Skeletal muscle tissue (tissue), 4 donors: ENCODE results near the gene PCDHGB3. TPM values are rescaled to one million over a fixed set of nuclear protein-coding genes. Genes with fewer than 3 reads are reported as not detected.
"Not testable (repeated sequence)": the region's sequence is repeated elsewhere in the genome, so short reads cannot be mapped to it uniquely, and the experiment has no call there.

Experiments used
- H3K27ac ChIP-seq: one replicate; pipeline ENCODE4 v1.7.0; 2013; ENCODE audit warnings: mild to moderate bottlenecking, low read depth, low read length, inconsistent platforms
- H3K27me3 ChIP-seq, 3 donors: one replicate each; pipeline ENCODE4 v1.7.0; 2013; ENCODE audit warnings: low read length in 3 of 3; ENCODE audit not compliant: control insufficient read depth in 3 of 3, insufficient read depth in 3 of 3
- H3K36me3 ChIP-seq, 3 donors: one replicate each; pipeline ENCODE4 v1.7.0; 2013; ENCODE audit warnings: low read length in 3 of 3; ENCODE audit not compliant: control insufficient read depth in 3 of 3, insufficient read depth in 3 of 3
- H3K4me1 ChIP-seq, 3 donors: one replicate each; pipeline ENCODE4 v1.7.0; 2013; ENCODE audit warnings: low read length in 3 of 3, mild to moderate bottlenecking in 3 of 3; ENCODE audit not compliant: control insufficient read depth in 3 of 3, insufficient read depth in 3 of 3
- H3K4me3 ChIP-seq, 3 donors: one replicate each; pipeline ENCODE4 v1.7.0; 2013; ENCODE audit warnings: low read length in 3 of 3
- H3K9ac ChIP-seq, 3 donors: one replicate each; pipeline ENCODE4 v1.7.0; 2013; ENCODE audit warnings: low read length in 3 of 3, mild to moderate bottlenecking in 3 of 3, moderate library complexity in 2 of 3, low read depth in 1 of 3
- H3K9me3 ChIP-seq, 3 donors: one replicate each; pipeline ENCODE4 v1.7.0; 2013; ENCODE audit warnings: low read length in 3 of 3; ENCODE audit not compliant: control insufficient read depth in 3 of 3
- total RNA-seq: library from RNA; depleted of rRNA; stranded (reverse); fragments of >200 nt; gene quantifications from one replicate; pipeline ENCODE4 v1.2.3, GENCODE V29; 2014
- donor health status: Osteomylitis.

The PCDHGB3 gene
- total RNA-seq, 1 donor from 2014 or later = 3.1 TPM

GRCh38 chr5:141402553-141403243 is 32.7 kb downstream of the PCDHGB3 start, which contains the start of gene PCDHGA9:
Gene PCDHGA9 (plus strand): TSS chr5:141402778. CDS start chr5:141402953, 175 bp downstream.
- peak within 1 kb of the TSS; percentile 64 to 70 (median 65) for H3K4me3 ChIP-seq
- H3K36me3 ChIP-seq = peaks cover 0 to 8% (median 3%) of the 10 kb centered on the region in 3 donors
- peaks cover 9 to 31% (median 29%) of the 10 kb centered on the region in 3 donors for H3K9me3 ChIP-seq
- peaks cover 0 to 25% (median 6%) of the 10 kb centered on the region in 3 donors for H3K4me1 ChIP-seq
- H3K9ac ChIP-seq = peak within 1 kb of the TSS in 1 of 3 donors; percentile 50
- H3K27me3 ChIP-seq = peaks cover 0 to 3% (median 2%) of the 10 kb centered on the region in 3 donors
- H3K27ac ChIP-seq = no peak within 1 kb of the TSS

DNA sequence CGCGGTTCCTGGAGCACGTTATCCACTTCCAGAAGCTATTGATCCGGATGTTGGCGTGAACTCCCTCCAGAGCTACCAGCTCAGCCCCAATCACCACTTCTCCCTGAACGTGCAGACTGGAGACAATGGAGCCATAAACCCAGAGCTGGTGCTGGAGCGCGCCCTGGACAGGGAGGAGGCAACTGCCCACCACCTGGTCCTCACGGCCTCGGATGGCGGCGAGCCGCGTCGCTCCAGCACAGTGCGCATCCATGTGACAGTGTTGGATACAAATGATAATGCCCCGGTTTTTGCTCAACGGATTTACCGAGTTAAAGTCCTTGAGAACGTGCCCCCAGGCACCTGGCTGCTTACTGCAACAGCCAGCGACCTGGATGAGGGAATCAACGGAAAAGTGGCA is 33.3 kb downstream of the PCDHGB3 start:
- peaks cover 9 to 34% (median 29%) of the 10 kb centered on the region in 3 donors for H3K9me3 ChIP-seq
- H3K27me3 ChIP-seq = peaks cover 0 to 3% (median 2%) of the 10 kb centered on the region in 3 donors
- H3K27ac ChIP-seq = no peak overlapping the region
- H3K4me1 ChIP-seq = peaks cover 0 to 25% (median 6%) of the 10 kb centered on the region in 3 donors
- no peak overlapping the region for H3K9ac ChIP-seq
- peaks cover 0 to 8% (median 3%) of the 10 kb centered on the region in 3 donors for H3K36me3 ChIP-seq
- H3K4me3 ChIP-seq = peak overlapping the region; percentile 52 to 65 (median 64)

DNA sequence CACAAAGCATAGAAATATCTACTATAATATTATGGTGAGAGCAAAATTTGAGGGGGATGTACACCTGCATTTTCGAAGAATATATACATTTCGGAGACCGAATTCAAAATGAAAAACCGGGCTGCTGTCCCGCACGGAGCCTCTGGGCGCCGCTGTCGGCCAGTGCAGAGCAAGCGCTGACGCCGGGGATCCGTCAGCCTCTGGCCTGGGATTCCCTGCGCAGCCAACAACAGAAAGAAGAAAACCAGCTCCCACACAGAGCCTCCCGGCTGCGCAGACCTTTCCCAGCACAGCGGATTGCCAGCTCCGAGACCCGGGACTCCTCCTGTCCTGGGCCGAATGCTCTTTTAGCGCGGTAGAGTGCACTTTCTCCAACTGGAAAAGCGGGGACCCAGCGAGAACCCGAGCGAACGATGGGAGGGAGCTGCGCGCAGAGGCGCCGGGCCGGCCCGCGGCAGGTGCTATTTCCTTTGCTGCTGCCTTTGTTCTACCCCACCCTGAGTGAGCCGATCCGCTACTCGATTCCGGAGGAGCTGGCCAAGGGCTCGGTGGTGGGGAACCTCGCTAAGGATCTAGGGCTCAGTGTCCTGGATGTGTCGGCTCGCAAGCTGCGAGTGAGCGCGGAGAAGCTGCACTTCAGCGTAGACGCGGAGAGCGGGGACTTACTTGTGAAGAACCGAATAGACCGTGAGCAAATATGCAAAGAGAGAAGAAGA is 37.9 kb downstream of the PCDHGB3 start, which contains the start of gene PCDHGB6:
Gene PCDHGB6 (plus strand): TSS at position 232 of the 716 bp plus-strand sequence. CDS start 182 bp downstream, at position 414.
- peaks cover 0 to 19% (median 4%) of the 10 kb centered on the region in 3 donors for H3K36me3 ChIP-seq
- H3K9me3 ChIP-seq = peaks cover 3 to 30% (median 27%) of the 10 kb centered on the region in 3 donors
- peak within 1 kb of the TSS in 2 of 3 donors; percentile 55 to 76 for H3K9ac ChIP-seq
- H3K27ac ChIP-seq = peak within 1 kb of the TSS; percentile 36
- H3K4me3 ChIP-seq = peak within 1 kb of the TSS; percentile 60 to 65 (median 60)
- peaks cover 0 to 10% (median 5%) of the 10 kb centered on the region in 3 donors for H3K4me1 ChIP-seq
- H3K27me3 ChIP-seq = not testable (repeated sequence)

GRCh38 chr5:141409598-141410306 is 39.7 kb downstream of the PCDHGB3 start:
- Histone ChIP-seq H3K27ac (no peak overlapping the region), H3K27me3 (peaks cover 2 to 7% (median 6%) of the 10 kb centered on the region in 3 donors), H3K36me3 (peaks cover 2 to 21% (median 4%) of the 10 kb centered on the region in 3 donors), H3K4me1 (peaks cover 0 to 11% (median 6%) of the 10 kb centered on the region in 3 donors), H3K9ac (no peak overlapping the region), H3K4me3 (peak overlapping the region; percentile 33 to 68 (median 44)), H3K9me3 (peaks cover 10 to 30% (median 17%) of the 10 kb centered on the region in 3 donors)

- Histone ChIP-seq H3K36me3 (peaks cover 2 to 20% (median 4%) of the 10 kb centered on the region in 3 donors), H3K9me3 (peaks cover 10 to 28% (median 16%) of the 10 kb centered on the region in 3 donors), H3K4me1 (peaks cover 0 to 13% (median 6%) of the 10 kb centered on the region in 3 donors), H3K27me3 (peaks cover 0 to 7% (median 6%) of the 10 kb centered on the region in 3 donors), H3K9ac (peak overlapping the region in 1 of 3 donors; percentile 6), H3K27ac (no peak overlapping the region), H3K4me3 (peak overlapping the region; percentile 23 to 41 (median 35))
Measured at GRCh38 chr5:141411575-141411974, 41.5 kb downstream of the PCDHGB3 start.

DNA sequence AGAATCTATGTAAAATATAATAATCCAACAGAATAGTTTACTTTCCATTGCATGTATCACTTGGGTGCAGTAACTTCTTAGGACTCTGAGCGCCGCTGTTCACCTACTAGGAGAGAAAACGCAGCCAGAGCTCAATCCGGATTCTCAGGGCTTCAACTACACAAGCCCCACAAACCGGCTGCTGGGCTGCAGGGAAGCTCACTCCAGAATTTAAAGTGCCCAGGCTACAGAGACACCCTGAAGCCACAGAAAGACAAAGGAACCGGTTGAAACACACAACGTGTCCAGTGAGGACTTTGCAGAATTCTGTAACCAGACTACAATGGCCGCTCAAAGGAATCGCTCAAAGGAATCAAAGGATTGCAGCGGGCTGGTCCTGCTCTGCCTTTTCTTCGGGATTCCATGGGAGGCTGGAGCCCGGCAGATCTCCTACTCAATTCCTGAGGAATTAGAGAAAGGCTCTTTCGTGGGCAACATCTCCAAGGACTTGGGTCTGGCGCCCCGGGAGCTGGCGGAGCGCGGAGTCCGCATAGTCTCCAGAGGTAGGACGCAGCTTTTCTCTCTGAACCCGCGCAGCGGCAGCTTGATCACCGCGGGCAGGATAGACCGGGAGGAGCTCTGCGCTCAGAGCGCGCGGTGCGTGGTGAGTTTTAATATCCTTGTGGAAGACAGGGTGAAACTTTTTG is 43.0 kb downstream of the PCDHGB3 start, which contains the start of gene PCDHGA10:
Gene PCDHGA10 (plus strand): TSS at position 134 of the 686 bp plus-strand sequence. CDS start 189 bp downstream, at position 323.
- Histone ChIP-seq H3K27me3 (peaks cover 0 to 7% (median 6%) of the 10 kb centered on the region in 3 donors), H3K4me1 (peaks cover 0 to 13% (median 6%) of the 10 kb centered on the region in 3 donors), H3K4me3 (peak within 1 kb of the TSS; percentile 67 to 73 (median 70)), H3K27ac (no peak within 1 kb of the TSS), H3K9me3 (peaks cover 10 to 25% (median 16%) of the 10 kb centered on the region in 3 donors), H3K9ac (peak within 1 kb of the TSS; percentile 36 to 83 (median 43)), H3K36me3 (peaks cover 2 to 20% (median 4%) of the 10 kb centered on the region in 3 donors)

- Histone ChIP-seq H3K4me1 (peaks cover 0 to 19% (median 8%) of the 10 kb centered on the region in 3 donors), H3K36me3 (peaks cover 2 to 22% (median 4%) of the 10 kb centered on the region in 3 donors), H3K9ac (peak overlapping the region in 2 of 3 donors; percentile 25 to 43), H3K27ac (no peak overlapping the region), H3K9me3 (peaks cover 14 to 28% (median 20%) of the 10 kb centered on the region in 3 donors), H3K27me3 (peaks cover 0 to 7% (median 6%) of the 10 kb centered on the region in 3 donors), H3K4me3 (peak overlapping the region; percentile 55 to 70 (median 67))
Measured at GRCh38 chr5:141413540-141414069, 43.6 kb downstream of the PCDHGB3 start.

- H3K9ac ChIP-seq, H3K27ac ChIP-seq, H3K27me3 ChIP-seq: not testable (repeated sequence)
- H3K4me3 ChIP-seq = peak overlapping the region in 2 of 3 donors; percentile 49 to 67
- H3K4me1 ChIP-seq = peaks cover 0 to 23% (median 16%) of the 10 kb centered on the region in 3 donors
- peaks cover 19 to 27% (median 21%) of the 10 kb centered on the region in 3 donors for H3K9me3 ChIP-seq
- H3K36me3 ChIP-seq = peaks cover 4 to 24% (median 5%) of the 10 kb centered on the region in 3 donors
Measured at GRCh38 chr5:141414548-141415274, 44.7 kb downstream of the PCDHGB3 start.
